Hepatocyte (in vitro differentiated cells): ENCODE results near the gene ARHGAP30.
"Not testable (repeated sequence)": the region's sequence is repeated elsewhere in the genome, so short reads cannot be mapped to it uniquely, and the experiment has no call there.

Source experiments
- EZH2phosphoT487 ChIP-seq: fragments of 200-600 bp; sonication (generic); IDR thresholded peaks from one replicate; pipeline ENCODE4 v1.6.1; 2018; ENCODE audit warnings: antibody characterized with exemption, mild to moderate bottlenecking, low read depth, moderate library complexity; ENCODE audit not compliant: unreplicated experiment, severe bottlenecking
- TF ChIP-seq, protein P1 (sequence below): fragments of 200-600 bp; sonication (generic); IDR thresholded peaks from 2 replicates; pipeline ENCODE4 v1.5.1; 2016; ENCODE audit warnings: antibody characterized with exemption, mild to moderate bottlenecking; ENCODE audit not compliant: poor library complexity

DNA sequence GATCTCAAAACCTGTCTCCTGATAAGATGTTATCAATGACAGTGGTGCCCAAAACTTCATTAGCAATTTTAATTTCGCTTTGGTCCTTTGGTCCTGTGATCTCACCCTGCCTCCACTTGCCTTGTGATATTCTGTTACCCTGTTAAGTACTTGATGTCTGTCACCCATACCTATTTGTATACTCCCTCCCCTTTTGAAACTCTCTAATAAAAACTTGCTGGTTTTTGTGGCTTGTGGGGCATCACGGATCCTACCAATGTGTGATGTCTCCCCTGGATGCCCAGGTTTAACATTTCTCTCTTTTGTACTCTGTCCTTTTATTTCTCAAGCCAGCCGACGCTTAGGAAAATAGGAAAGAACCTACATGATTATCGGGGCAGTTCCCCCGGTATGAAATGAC lies 5.8 kb downstream of the ARHGAP30 start:
- TF ChIP-seq, protein P1, sequence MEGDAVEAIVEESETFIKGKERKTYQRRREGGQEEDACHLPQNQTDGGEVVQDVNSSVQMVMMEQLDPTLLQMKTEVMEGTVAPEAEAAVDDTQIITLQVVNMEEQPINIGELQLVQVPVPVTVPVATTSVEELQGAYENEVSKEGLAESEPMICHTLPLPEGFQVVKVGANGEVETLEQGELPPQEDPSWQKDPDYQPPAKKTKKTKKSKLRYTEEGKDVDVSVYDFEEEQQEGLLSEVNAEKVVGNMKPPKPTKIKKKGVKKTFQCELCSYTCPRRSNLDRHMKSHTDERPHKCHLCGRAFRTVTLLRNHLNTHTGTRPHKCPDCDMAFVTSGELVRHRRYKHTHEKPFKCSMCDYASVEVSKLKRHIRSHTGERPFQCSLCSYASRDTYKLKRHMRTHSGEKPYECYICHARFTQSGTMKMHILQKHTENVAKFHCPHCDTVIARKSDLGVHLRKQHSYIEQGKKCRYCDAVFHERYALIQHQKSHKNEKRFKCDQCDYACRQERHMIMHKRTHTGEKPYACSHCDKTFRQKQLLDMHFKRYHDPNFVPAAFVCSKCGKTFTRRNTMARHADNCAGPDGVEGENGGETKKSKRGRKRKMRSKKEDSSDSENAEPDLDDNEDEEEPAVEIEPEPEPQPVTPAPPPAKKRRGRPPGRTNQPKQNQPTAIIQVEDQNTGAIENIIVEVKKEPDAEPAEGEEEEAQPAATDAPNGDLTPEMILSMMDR: not testable (repeated sequence)
- TF ChIP-seq EZH2phosphoT487: not testable (repeated sequence)
